HG02840 (cell line): ENCODE measurements around the gene STYXL1.
"Not testable (repeated sequence)": the region's sequence is repeated elsewhere in the genome, so short reads cannot be mapped to it uniquely, and the experiment has no call there.

ENCODE experiments used
- ATAC-seq: cut with Tn5 transposase; IDR thresholded peaks from one replicate; pipeline ENCODE4 v1.9.1; 2021; ENCODE audit warnings: mild to moderate bottlenecking, moderate library complexity, moderate number of reproducible peaks; ENCODE audit not compliant: unreplicated experiment, low FRiP score

The STYXL1 gene, protein sequence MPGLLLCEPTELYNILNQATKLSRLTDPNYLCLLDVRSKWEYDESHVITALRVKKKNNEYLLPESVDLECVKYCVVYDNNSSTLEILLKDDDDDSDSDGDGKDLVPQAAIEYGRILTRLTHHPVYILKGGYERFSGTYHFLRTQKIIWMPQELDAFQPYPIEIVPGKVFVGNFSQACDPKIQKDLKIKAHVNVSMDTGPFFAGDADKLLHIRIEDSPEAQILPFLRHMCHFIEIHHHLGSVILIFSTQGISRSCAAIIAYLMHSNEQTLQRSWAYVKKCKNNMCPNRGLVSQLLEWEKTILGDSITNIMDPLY

DNA sequence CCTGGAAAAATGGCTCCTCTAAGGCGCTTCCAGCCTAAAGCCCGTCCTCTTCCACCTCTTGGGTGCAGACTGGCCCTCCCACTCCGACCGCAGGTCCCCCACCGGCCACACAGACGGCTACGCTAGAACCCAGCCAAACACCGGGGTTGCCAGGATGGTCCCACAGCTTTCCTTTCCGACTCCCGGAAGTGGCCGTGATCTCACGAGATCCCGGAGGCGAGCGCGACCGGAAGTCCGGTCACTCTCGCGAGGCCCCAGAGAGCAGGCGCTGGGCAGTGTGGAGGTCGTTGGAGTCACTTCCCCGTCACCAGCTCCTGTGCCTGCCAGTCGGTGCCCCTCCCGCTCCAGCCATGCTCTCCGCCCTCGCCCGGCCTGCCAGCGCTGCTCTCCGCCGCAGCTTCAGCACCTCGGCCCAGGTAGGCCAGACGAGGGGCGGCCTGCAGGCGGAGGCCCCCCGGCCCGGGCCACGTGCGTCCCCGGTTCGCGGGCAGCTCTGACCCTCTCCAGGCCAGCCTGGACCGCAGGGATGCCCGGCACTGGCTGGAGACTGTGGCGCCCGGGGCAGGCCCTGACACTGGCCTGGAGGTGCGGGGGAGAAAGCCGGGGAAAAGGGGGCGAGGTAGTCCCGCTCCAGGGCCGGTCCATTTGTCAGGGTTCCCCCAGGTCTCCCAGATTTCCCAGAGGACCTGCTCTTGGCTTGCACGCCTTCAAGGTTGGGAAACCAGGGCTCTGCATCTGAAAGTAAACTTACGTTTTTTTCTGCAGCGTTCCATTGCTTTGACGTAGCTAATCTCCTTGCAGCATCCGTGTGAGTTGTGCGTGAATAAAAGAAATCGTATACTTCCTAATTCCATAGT lies at the start of gene STYXL1, which contains the start of gene MDH2:
Gene STYXL1, minus strand, starts transcription at position 190 of the 857 bp plus-strand sequence. CDS start 17,477 bp downstream, outside the sequence.
Gene MDH2, plus strand, starts transcription at position 296 of the 857 bp plus-strand sequence. Its CDS starts 55 bp downstream, at position 351.
- ATAC-seq: peak; percentile 95

GRCh38 chr7:76095908-76096307 lies 48.1 kb upstream of the STYXL1 start:
- ATAC-seq: no peak

GRCh38 chr7:76094326-76094725 lies 46.5 kb upstream of the STYXL1 start:
- ATAC-seq: not testable (repeated sequence)

- not testable (repeated sequence) for ATAC-seq
These were observed 45.7 kb upstream of the STYXL1 start for GRCh38 chr7:76093531-76093930.

GRCh38 chr7:76091506-76091905 lies 43.7 kb upstream of the STYXL1 start:
- no peak for ATAC-seq

GRCh38 chr7:76089865-76090475 lies 42.2 kb upstream of the STYXL1 start:
- ATAC-seq: no peak

GRCh38 chr7:76087362-76087791 lies 39.6 kb upstream of the STYXL1 start:
- ATAC-seq: not testable (repeated sequence)

GRCh38 chr7:76086070-76086469 lies 38.3 kb upstream of the STYXL1 start:
- ATAC-seq: no peak

- ATAC-seq: not testable (repeated sequence)
These were observed 36.3 kb upstream of the STYXL1 start for GRCh38 chr7:76084115-76084514.

- no peak for ATAC-seq
These were observed 32.4 kb upstream of the STYXL1 start for GRCh38 chr7:76080204-76080603.

- ATAC-seq: no peak
These were observed 29.6 kb upstream of the STYXL1 start for GRCh38 chr7:76077435-76077834.

GRCh38 chr7:76076995-76077394 lies 29.2 kb upstream of the STYXL1 start:
- ATAC-seq: no peak

- no peak for ATAC-seq
These were observed 27.2 kb upstream of the STYXL1 start for GRCh38 chr7:76074972-76075370.

DNA sequence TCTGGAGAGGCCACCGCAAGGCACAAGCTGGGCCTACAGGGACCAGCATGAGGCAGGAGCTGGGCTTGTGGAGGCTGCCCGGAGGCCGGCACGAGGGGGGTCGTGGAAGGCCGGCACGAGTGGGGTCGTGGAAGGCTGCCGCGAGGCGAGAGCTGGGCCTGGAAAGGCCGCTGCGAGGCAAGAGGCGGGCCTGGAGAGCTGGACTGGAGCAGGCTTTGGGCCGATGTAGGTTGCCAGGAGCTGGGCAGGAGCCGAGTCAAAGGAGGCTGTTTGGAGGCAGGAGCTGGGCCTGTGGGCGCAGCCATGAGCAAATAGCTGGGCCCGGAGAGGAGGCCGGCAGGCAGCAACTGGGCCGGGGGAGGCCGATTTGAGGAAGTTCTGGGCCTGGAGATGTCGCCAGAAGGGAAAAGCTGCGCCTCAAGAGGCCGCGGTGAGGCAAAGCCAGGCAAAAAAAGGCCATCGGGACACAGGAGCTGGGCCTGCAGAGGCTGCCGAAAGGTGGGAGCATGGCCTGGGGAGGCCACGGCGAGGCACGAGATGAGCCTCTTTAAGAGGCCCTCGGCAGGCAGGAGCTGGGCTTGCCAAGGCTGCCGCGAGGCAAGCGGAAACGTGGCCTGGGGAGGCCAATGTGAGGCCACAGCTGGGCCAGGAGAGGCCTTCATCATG lies 26.6 kb upstream of the STYXL1 start:
- ATAC-seq: no peak

- no peak for ATAC-seq
These were observed 25.7 kb upstream of the STYXL1 start for GRCh38 chr7:76073335-76073990.

GRCh38 chr7:76072243-76073148 lies 24.7 kb upstream of the STYXL1 start:
- no peak for ATAC-seq

DNA sequence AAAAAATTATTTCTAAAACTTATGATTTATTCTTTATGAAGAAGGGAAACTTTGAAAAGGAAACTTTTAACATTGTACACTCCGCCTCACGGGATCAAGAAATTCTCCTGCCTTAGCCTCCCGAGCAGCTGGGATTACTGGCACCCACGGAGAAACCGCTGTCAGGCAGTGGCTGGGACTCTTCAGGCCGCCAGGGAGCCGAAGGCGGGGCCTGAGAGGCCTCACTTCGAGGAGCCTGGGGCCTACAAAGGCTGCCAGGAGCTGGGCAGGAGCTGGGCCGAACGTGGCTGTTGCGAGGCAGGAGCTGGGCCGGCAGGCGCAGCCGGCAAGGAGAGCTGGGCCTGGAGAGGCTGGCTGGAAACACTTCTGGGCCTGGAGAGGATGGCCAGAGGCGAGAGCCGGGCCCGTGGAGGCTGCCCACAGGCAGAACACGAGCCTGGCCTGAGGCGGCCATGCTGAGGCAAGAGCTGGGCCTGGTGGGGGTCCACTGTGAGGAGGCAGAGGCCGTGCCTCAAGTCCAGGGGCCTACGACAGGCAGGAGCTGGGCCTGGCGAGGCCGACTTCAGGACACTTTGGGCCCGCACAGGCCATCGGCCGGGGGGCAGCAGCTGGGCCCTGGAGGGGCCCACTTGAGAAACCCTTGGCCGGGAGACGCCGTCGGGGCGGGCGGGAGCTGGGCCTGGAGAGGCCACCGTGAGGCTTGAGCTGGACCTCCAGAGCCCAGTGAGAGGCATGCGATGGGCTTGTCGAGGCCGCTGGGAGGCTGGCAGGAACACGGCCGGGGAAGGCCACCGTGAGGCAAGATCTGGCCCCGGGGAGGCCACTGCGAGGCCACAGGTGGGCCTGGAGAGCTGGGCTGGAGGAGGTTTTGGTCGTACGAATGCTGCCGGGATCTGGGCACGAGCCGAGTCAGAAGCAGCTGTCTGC lies 23.8 kb upstream of the STYXL1 start:
- no peak for ATAC-seq

DNA sequence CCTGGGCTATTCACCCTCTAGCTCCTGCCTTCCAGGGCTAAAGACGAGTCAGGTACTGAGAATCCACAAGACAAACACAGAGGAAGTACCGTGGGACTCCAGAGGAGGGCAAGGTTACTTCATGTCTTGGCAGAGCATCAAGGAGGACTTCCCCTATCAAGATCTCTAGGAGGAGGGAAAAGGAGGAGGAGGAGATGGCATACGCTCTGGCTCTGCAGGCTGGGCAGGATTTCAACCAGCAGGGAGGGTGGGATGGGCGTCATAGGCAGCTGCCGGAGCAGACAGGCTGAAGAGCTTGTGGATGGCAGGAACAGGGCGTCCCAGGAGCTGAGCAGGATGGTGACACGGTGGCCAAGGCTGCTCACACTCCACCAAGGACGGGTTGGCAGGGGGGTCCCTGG lies 21.4 kb upstream of the STYXL1 start:
- ATAC-seq: no peak
